K562 (cell line): Measurements from ENCODE around the gene KCNQ2. TPM values are rescaled to one million over a fixed set of nuclear protein-coding genes. Genes with fewer than 3 reads are reported as not detected.

Source experiments
- ATAC-seq: fragments of 200-7000 bp; cut with Tn5 transposase; 3 replicates; pipeline ENCODE4 v1.9.1; 2020; ENCODE audit warnings: moderate library complexity
- BruUV-seq: library from RNA; stranded (reverse); fragments of 400-500 nt; replicated peaks from 2 replicates; lab custom pipeline; 2021; lab: Mats Ljungman, UMichigan
- CTCF ChIA-PET: fragments of 300-600 bp; formaldehyde crosslinking; extraction: SDS; loops from one replicate; lab custom pipeline; 2021; ENCODE audit warnings: low intra/inter-chr PET ratio; lab: Yijun Ruan, JAX
- POLR2A ChIA-PET: fragments of 300-600, 350-650 bp; sonication (Branson Sonifier 250); formaldehyde crosslinking; extraction: SDS; loops from one replicate; lab custom pipeline; 2021; ENCODE audit warnings: antibody characterized with exemption, inconsistent platforms; lab: Yijun Ruan, JAX
- DNase-seq, 4 experiments: peaks; one replicate each; pipeline versions ENCODE4 v3.0.0 to v3.0.0-alpha.2; 2011 to 2018; ENCODE audit warnings: low spot score in 3 of 4, mixed read lengths in 3 of 4; ENCODE audit errors: extremely low read depth in 1 of 4
- FAIRE-seq: peaks from 2 replicates; lab custom pipeline; 2011; peaks lifted over from hg19 to GRCh38; lab: Jason Lieb, UNC
- H2AFZ ChIP-seq: 2 replicates; pipeline ENCODE4 v1.6.0; 2011; ENCODE audit warnings: low read depth, low read length, control low read depth, inconsistent platforms
- H3K27ac ChIP-seq: fragments of 200-600 bp; 3 replicates; pipeline ENCODE4 v1.8.0; 2011; ENCODE audit warnings: low read depth, mild to moderate bottlenecking, control low read depth, inconsistent platforms, low read length, moderate library complexity, mixed read lengths; ENCODE audit errors: extremely low read depth
- H3K27me3 ChIP-seq, 2 experiments: fragments of 300-600 bp in 1 of 2; 2 replicates in 1 of 2; 3 replicates in 1 of 2; pipeline versions ENCODE4 v1.6.0 to v1.8.0; 2011; ENCODE audit warnings: inconsistent platforms in 2 of 2, low read length in 2 of 2, mild to moderate bottlenecking in 1 of 2, mixed read lengths in 1 of 2, moderate library complexity in 1 of 2; ENCODE audit not compliant: control insufficient read depth in 2 of 2, insufficient read depth in 2 of 2
- H3K36me3 ChIP-seq: fragments of 300-600 bp; 3 replicates; pipeline ENCODE4 v1.8.0; 2011; ENCODE audit warnings: mild to moderate bottlenecking, low read length, inconsistent platforms; ENCODE audit not compliant: control insufficient read depth, insufficient read depth
- H3K4me1 ChIP-seq, 2 experiments: fragments of 200-600 bp in 1 of 2; replicated peaks in 1 of 2; 2 replicates in 1 of 2; 3 replicates in 1 of 2; pipeline versions ENCODE4 v1.5.1 to v1.8.0; 2011; ENCODE audit warnings: inconsistent platforms in 2 of 2, low read length in 2 of 2, mild to moderate bottlenecking in 1 of 2, mixed read lengths in 1 of 2, moderate library complexity in 1 of 2; ENCODE audit not compliant: control insufficient read depth in 2 of 2, insufficient read depth in 2 of 2
- H3K4me2 ChIP-seq: 2 replicates; pipeline ENCODE4 v1.6.1; 2011; ENCODE audit warnings: low read length, control low read depth, inconsistent platforms, mixed read lengths; ENCODE audit not compliant: insufficient read depth
- H3K4me3 ChIP-seq: fragments of 200-600 bp; sonication (generic), shearing (Covaris generic); 2 replicates; pipeline ENCODE4 v1.5.1; 2016; ENCODE audit warnings: control low read depth, inconsistent platforms
- H3K79me2 ChIP-seq: fragments of 200-600 bp; 3 replicates; pipeline ENCODE4 v1.8.0; 2011; ENCODE audit warnings: low read length, inconsistent platforms; ENCODE audit not compliant: control insufficient read depth, insufficient read depth
- H3K9ac ChIP-seq, 2 experiments: 2 replicates each; pipeline versions ENCODE4 v1.6.0 to v1.6.1; 2011; ENCODE audit warnings: low read depth in 2 of 2, low read length in 2 of 2, control low read depth in 1 of 2, inconsistent platforms in 1 of 2, mild to moderate bottlenecking in 1 of 2, mixed read lengths in 1 of 2; ENCODE audit not compliant: insufficient read depth in 1 of 2
- H3K9me1 ChIP-seq: one replicate; pipeline ENCODE4 v1.6.0; 2011; ENCODE audit warnings: inconsistent platforms, mild to moderate bottlenecking, low read length, moderate library complexity; ENCODE audit not compliant: control insufficient read depth, insufficient read depth
- H3K9me3 ChIP-seq: replicated peaks from 2 replicates; pipeline ENCODE4 v1.5.1; 2011; ENCODE audit warnings: low read depth, low read length, inconsistent platforms; ENCODE audit not compliant: control insufficient read depth, insufficient read depth
- H4K20me1 ChIP-seq: replicated peaks from 2 replicates; pipeline ENCODE4 v1.6.1; 2011; ENCODE audit warnings: low read length, inconsistent platforms, mixed read lengths; ENCODE audit not compliant: control insufficient read depth, insufficient read depth
- CUX1 ChIP-seq: fragments of 200-800 bp; sonication (Bioruptor generic); IDR thresholded peaks from 2 replicates; pipeline ENCODE4 v1.6.1; 2016; ENCODE audit warnings: missing genetic modification characterization, missing compliant biosample characterization
- EHMT2 ChIP-seq: fragments of 450-650 bp; IDR thresholded peaks from 2 replicates; pipeline ENCODE4 v1.6.1; 2018; ENCODE audit warnings: antibody characterized with exemption
- JUN ChIP-seq, 2 experiments: sonication (generic) in 1 of 2; formaldehyde crosslinking in 1 of 2; IDR thresholded peaks; 2 replicates each; pipeline versions ENCODE4 v1.6.1 to v1.8.0; 2012 to 2022; ENCODE audit warnings: borderline replicate concordance in 2 of 2, mild to moderate bottlenecking in 2 of 2, improper control_type of control experiment in 1 of 2, low read depth in 1 of 2, low read length in 1 of 2, missing genetic modification reagents in 1 of 2
- REST ChIP-seq, 2 experiments: fragments of 450-650 bp; formaldehyde crosslinking in 1 of 2; IDR thresholded peaks; 2 replicates each; pipeline versions ENCODE4 v1.4.0 to v1.6.1; 2014 to 2020; ENCODE audit warnings: mild to moderate bottlenecking in 2 of 2, borderline replicate concordance in 1 of 2, low read depth in 1 of 2
- TFE3 ChIP-seq: fragments of 450-650 bp; formaldehyde crosslinking; IDR thresholded peaks from 2 replicates; pipeline ENCODE4 v1.4.0; 2020; ENCODE audit warnings: mild to moderate bottlenecking, mixed read lengths
- WGBS: fragments of 100-300 bp; shearing (Covaris generic); methylation state at CpG from one replicate; pipeline ENCODE4 v1.1.6; 2016; ENCODE audit warnings: low coverage, mixed read lengths; ENCODE audit not compliant: insufficient coverage; ENCODE audit errors: missing lambda C conversion rate; 5-methylcytosine and 5-hydroxymethylcytosine counted together
- in situ Hi-C: fragments of 300-500 bp; cut with MboI; formaldehyde crosslinking; loops from 4 replicates; pipeline ENCODE4 v1.15.0; 2018; ENCODE audit warnings: inconsistent platforms, mixed read lengths
- intact Hi-C: fragments of 100-400 bp; cut with micrococcal nuclease; formaldehyde crosslinking; loops from 2 replicates; pipeline ENCODE4 v1.14.2; 2022
- polyA plus RNA-seq, 8 experiments: library from polyadenylated mRNA; depleted of rRNA in 4 of 8; stranded (reverse) in 5 of 8; unstranded in 3 of 8; fragments of >200 nt; fragmentation: Nextera tagmentation in 2 of 8; fragmentation: Illumina TruSeq in 1 of 8; extraction: Ambion mirVana in 2 of 8; extraction: Trizol in 1 of 8; gene quantifications; 2 replicates each; pipeline versions ENCODE4 v1.2.1 to v1.2.3, GENCODE V29; 2011 to 2014; ENCODE audit warnings: inconsistent platforms in 1 of 8, missing spikeins in 1 of 8
- total RNA-seq, 7 experiments: library from RNA; depleted of rRNA in 6 of 7; stranded (reverse); fragments of >200 nt in 6 of 7; fragmentation: Illumina TruSeq in 2 of 7; extraction: Trizol in 2 of 7; gene quantifications; 2 replicates each; pipeline versions ENCODE4 v1.2.1 to v1.2.3, GENCODE V29; 2011 to 2021; ENCODE audit warnings: low replicate concordance in 1 of 7

Gene KCNQ2
- total and polyA plus RNA-seq, 9 of the 15 experiments (the other 6 are each of a cell fraction or from before 2014, with no cell fraction given), result 0.13 to 0.16 TPM; not detected in 7

GRCh38 chr20:63378626-63379025, 93.8 kb downstream of the KCNQ2 start:
- 5% methylated on average over 12 of the region's 12 CpGs for WGBS
- Histone ChIP-seq H3K36me3 (no peaks in the 10 kb centered on the region), H3K4me2 (no peak overlapping the region), H3K79me2 (no peaks in the 10 kb centered on the region), H3K9ac (no peak overlapping the region), H3K9me1 (no peaks in the 10 kb centered on the region), H2AFZ (no peak overlapping the region), H3K4me1 (peaks cover 0 to 8% of the 10 kb centered on the region in 2 experiments; a peak in 2 of 5 replicates), H3K27me3 (peaks cover 3 to 53% of the 10 kb centered on the region in 2 experiments; a peak in 4 of 5 replicates), H3K27ac (no peak overlapping the region), H3K4me3 (no peak overlapping the region), H3K9me3 (no peaks in the 10 kb centered on the region), H4K20me1 (no peaks in the 10 kb centered on the region; the same call in 1 of the 2 replicates)
- peak in 1 of 4 experiments; percentile 24 for DNase-seq
- intact Hi-C loops, result no loop called here
- in situ Hi-C loops, result no loop called here
- ChIA-PET CTCF (no interaction called here), POLR2A (interaction anchor here (0.5 to 1.3 kb wide), 2 partner anchors 11 to 31 kb away, joined by 3 read pairs; no protein-coding TSS in a partner anchor)
- ATAC-seq, result peak; percentile 60
- BruUV-seq, result no TSS peak
- no peak for FAIRE-seq
- TF ChIP-seq JUN (IDR thresholded peaks at IDR 0.05; ENCODE audit: borderline replicate concordance, low read depth, low read length) (no peak), JUN (CRISPR knock-in tag; IDR thresholded peaks at IDR 0.05; ENCODE audit: borderline replicate concordance) (no peak), TFE3 (no peak), EHMT2 (peak; percentile 90), CUX1 (CRISPR knock-in tag) (no peak), REST (IDR thresholded peaks at IDR 0.05; ENCODE audit: borderline replicate concordance) (peak; percentile 95), REST (CRISPR knock-in tag; IDR thresholded peaks at IDR 0.05; ENCODE audit: low read depth) (no peak; the same call in 1 of the 2 replicates)
